HEK293 (cell line): Measurements from ENCODE around the gene HOXA4.

Source experiments
- CTCF ChIP-seq: fragments of 450-650 bp; formaldehyde crosslinking; IDR thresholded peaks from 2 replicates; pipeline ENCODE4 v1.5.1; 2016; ENCODE audit warnings: missing biosample characterization, missing genetic modification characterization
- ELK4 ChIP-seq: IDR thresholded peaks from 2 replicates; pipeline ENCODE4 v1.6.1; 2011; ENCODE audit warnings: mild to moderate bottlenecking, low read depth, low read length, borderline replicate concordance
- GLIS1 ChIP-seq: fragments of 450-650 bp; formaldehyde crosslinking; IDR thresholded peaks from 2 replicates; pipeline ENCODE4 v1.5.1; 2016; ENCODE audit warnings: missing biosample characterization, missing genetic modification characterization
- GLIS2 ChIP-seq: fragments of 450-650 bp; formaldehyde crosslinking; IDR thresholded peaks from 2 replicates; pipeline ENCODE4 v1.5.1; 2016; ENCODE audit warnings: missing biosample characterization, missing genetic modification characterization
- MYNN ChIP-seq: fragments of 450-650 bp; formaldehyde crosslinking; IDR thresholded peaks from 2 replicates; pipeline ENCODE4 v1.5.1; 2016; ENCODE audit warnings: missing biosample characterization, missing genetic modification characterization, borderline replicate concordance
- MZF1 ChIP-seq: fragments of 450-650 bp; formaldehyde crosslinking; IDR thresholded peaks from 2 replicates; pipeline ENCODE4 v1.5.1; 2017; ENCODE audit warnings: missing biosample characterization, missing genetic modification characterization, borderline replicate concordance
- PRDM1 ChIP-seq: fragments of 450-650 bp; formaldehyde crosslinking; IDR thresholded peaks from 2 replicates; pipeline ENCODE4; 2016; ENCODE audit warnings: missing biosample characterization, missing genetic modification characterization
- PRDM10 ChIP-seq: fragments of 450-650 bp; formaldehyde crosslinking; IDR thresholded peaks from 2 replicates; pipeline ENCODE4 v1.5.1; 2016; ENCODE audit warnings: missing biosample characterization, missing genetic modification characterization
- PRDM6 ChIP-seq: fragments of 450-650 bp; formaldehyde crosslinking; IDR thresholded peaks from 2 replicates; pipeline ENCODE4 v1.5.1; 2017; ENCODE audit warnings: missing biosample characterization, missing genetic modification characterization
- SCRT2 ChIP-seq: fragments of 450-650 bp; formaldehyde crosslinking; IDR thresholded peaks from 2 replicates; pipeline ENCODE4 v1.5.1; 2016; ENCODE audit warnings: missing biosample characterization, missing genetic modification characterization
- SP7 ChIP-seq: fragments of 450-650 bp; formaldehyde crosslinking; IDR thresholded peaks from 2 replicates; pipeline ENCODE4 v1.5.1; 2016; ENCODE audit warnings: missing biosample characterization, missing genetic modification characterization
- YY2 ChIP-seq: fragments of 450-650 bp; formaldehyde crosslinking; IDR thresholded peaks from 2 replicates; pipeline ENCODE4 v1.5.1; 2016; ENCODE audit warnings: missing biosample characterization, missing genetic modification characterization
- ZBTB10 ChIP-seq: fragments of 450-650 bp; formaldehyde crosslinking; IDR thresholded peaks from 2 replicates; pipeline ENCODE4 v1.5.1; 2016; ENCODE audit warnings: missing biosample characterization, missing genetic modification characterization
- ZBTB21 ChIP-seq: fragments of 450-650 bp; formaldehyde crosslinking; IDR thresholded peaks from 2 replicates; pipeline ENCODE4 v1.5.1; 2017; ENCODE audit warnings: missing biosample characterization, missing genetic modification characterization
- ZBTB26 ChIP-seq: fragments of 450-650 bp; formaldehyde crosslinking; optimal IDR thresholded peaks from 2 replicates; pipeline ENCODE3; 2016; ENCODE audit warnings: missing biosample characterization, mild to moderate bottlenecking, missing genetic modification characterization
- ZFP69B ChIP-seq: fragments of 450-650 bp; formaldehyde crosslinking; IDR thresholded peaks from 2 replicates; pipeline ENCODE4 v1.5.1; 2016; ENCODE audit warnings: missing biosample characterization, missing genetic modification characterization
- ZNF121 ChIP-seq: fragments of 450-650 bp; formaldehyde crosslinking; IDR thresholded peaks from 2 replicates; pipeline ENCODE4 v1.5.1; 2016; ENCODE audit warnings: missing biosample characterization, missing genetic modification characterization
- ZNF146 ChIP-seq: fragments of 450-650 bp; formaldehyde crosslinking; IDR thresholded peaks from 2 replicates; pipeline ENCODE4 v1.5.1; 2016; ENCODE audit warnings: missing biosample characterization, missing genetic modification characterization
- ZNF2 ChIP-seq: fragments of 450-650 bp; formaldehyde crosslinking; IDR thresholded peaks from 2 replicates; pipeline ENCODE4 v1.5.1; 2016; ENCODE audit warnings: missing biosample characterization, missing genetic modification characterization
- ZNF473 ChIP-seq: fragments of 450-650 bp; formaldehyde crosslinking; IDR thresholded peaks from 2 replicates; pipeline ENCODE4 v1.5.1; 2017; ENCODE audit warnings: missing biosample characterization, missing genetic modification characterization
- ZNF513 ChIP-seq: fragments of 450-650 bp; IDR thresholded peaks from 2 replicates; pipeline ENCODE4 v1.5.1; 2018; ENCODE audit warnings: missing biosample characterization, missing genetic modification characterization
- ZNF530 ChIP-seq: fragments of 450-650 bp; formaldehyde crosslinking; IDR thresholded peaks from 2 replicates; pipeline ENCODE4 v1.5.1; 2016; ENCODE audit warnings: low read depth, missing biosample characterization, missing genetic modification characterization
- ZNF629 ChIP-seq: fragments of 450-650 bp; formaldehyde crosslinking; IDR thresholded peaks from 2 replicates; pipeline ENCODE4 v1.5.1; 2017; ENCODE audit warnings: missing biosample characterization, missing genetic modification characterization
- ZNF660 ChIP-seq: fragments of 450-650 bp; IDR thresholded peaks from 2 replicates; pipeline ENCODE4 v1.5.1; 2018; ENCODE audit warnings: missing biosample characterization, mild to moderate bottlenecking, missing genetic modification characterization
- ZSCAN30 ChIP-seq: fragments of 450-650 bp; IDR thresholded peaks from 2 replicates; pipeline ENCODE4 v1.5.1; 2018; ENCODE audit warnings: missing biosample characterization, mild to moderate bottlenecking, missing genetic modification characterization, moderate library complexity

The HOXA4 gene

GRCh38 chr7:27173956-27174873, 43.7 kb upstream of the HOXA4 start, which contains the start of gene HOXA10 (continued):
- TF ChIP-seq ZNF2 (tag by site-specific recombination) (no peak), MYNN (tag by site-specific recombination) (no peak), ZNF146 (tag by site-specific recombination) (no peak), MZF1 (tag by site-specific recombination) (no peak), PRDM10 (tag by site-specific recombination) (no peak), ZNF530 (tag by site-specific recombination) (no peak), ZBTB21 (tag by site-specific recombination) (no peak), ZNF473 (tag by site-specific recombination) (no peak), ZNF629 (tag by site-specific recombination) (0 out of 2 replicates have a peak, but pooled peaks have one; percentile 25), ZNF660 (no peak), ZNF121 (tag by site-specific recombination) (0 out of 2 replicates have a peak, but pooled peaks have one; percentile 10), SCRT2 (tag by site-specific recombination) (peak; percentile 70), CTCF (tag by site-specific recombination) (no peak), YY2 (tag by site-specific recombination) (no peak), ZBTB10 (peak; percentile 77; the same call in 1 of the 2 replicates), ZFP69B (tag by site-specific recombination) (no peak), ZBTB26 (peak; percentile 41), GLIS1 (tag by site-specific recombination) (peak; percentile 59), SP7 (0 out of 2 replicates have a peak, but pooled peaks have one; percentile 12), ZNF513 (no peak), ZSCAN30 (peak; percentile 62; the same call in 1 of the 2 replicates), GLIS2 (tag by site-specific recombination) (peak; percentile 75), PRDM6 (tag by site-specific recombination) (no peak), PRDM1 (tag by site-specific recombination) (no peak), ELK4 (no peak)
